Parathyroid adenoma (tissue), 2 donors: Measurements from ENCODE around the gene LYRM1.

Source experiments
- H2AFZ ChIP-seq: fragments of 300-600 bp; sonication (generic); one replicate; pipeline ENCODE4 v1.7.0; 2017; ENCODE audit warnings: antibody characterized with exemption, mild to moderate bottlenecking
- H3K27ac ChIP-seq: fragments of 300-600 bp; sonication (generic); one replicate; pipeline ENCODE4 v1.7.0; 2017
- H3K27me3 ChIP-seq: fragments of 300-600 bp; sonication (generic); one replicate; pipeline ENCODE4 v1.7.0; 2017; ENCODE audit warnings: low read length; ENCODE audit not compliant: control insufficient read depth, insufficient read depth
- H3K36me3 ChIP-seq: fragments of 300-600 bp; sonication (generic); one replicate; pipeline ENCODE4 v1.7.0; 2017; ENCODE audit warnings: low read length; ENCODE audit not compliant: control insufficient read depth, insufficient read depth
- H3K4me1 ChIP-seq: fragments of 300-600 bp; sonication (generic); one replicate; pipeline ENCODE4 v1.7.0; 2017; ENCODE audit warnings: control low read depth
- H3K4me2 ChIP-seq: fragments of 300-600 bp; sonication (generic); one replicate; pipeline ENCODE4 v1.7.0; 2017; ENCODE audit warnings: low read length
- H3K4me3 ChIP-seq: fragments of 300-600 bp; sonication (generic); one replicate; pipeline ENCODE4 v1.7.0; 2017; ENCODE audit warnings: low read depth, low read length
- H3K79me2 ChIP-seq: fragments of 300-600 bp; sonication (generic); one replicate; pipeline ENCODE4 v1.7.0; 2017; ENCODE audit warnings: control low read depth
- H3K9ac ChIP-seq: fragments of 300-600 bp; sonication (generic); one replicate; pipeline ENCODE4 v1.7.0; 2017; ENCODE audit warnings: mild to moderate bottlenecking
- H3K9me3 ChIP-seq: fragments of 300-600 bp; sonication (generic); one replicate; pipeline ENCODE4 v1.7.0; 2017; ENCODE audit warnings: low read length; ENCODE audit not compliant: control insufficient read depth
- TF ChIP-seq, protein P1 (sequence below): fragments of 300-600 bp; sonication (generic); IDR thresholded peaks from one replicate; pipeline ENCODE4 v1.7.0; 2017; ENCODE audit warnings: antibody characterized with exemption, mild to moderate bottlenecking
- donor health status: primary hyperparathyroidism.

LYRM1 gene

DNA sequence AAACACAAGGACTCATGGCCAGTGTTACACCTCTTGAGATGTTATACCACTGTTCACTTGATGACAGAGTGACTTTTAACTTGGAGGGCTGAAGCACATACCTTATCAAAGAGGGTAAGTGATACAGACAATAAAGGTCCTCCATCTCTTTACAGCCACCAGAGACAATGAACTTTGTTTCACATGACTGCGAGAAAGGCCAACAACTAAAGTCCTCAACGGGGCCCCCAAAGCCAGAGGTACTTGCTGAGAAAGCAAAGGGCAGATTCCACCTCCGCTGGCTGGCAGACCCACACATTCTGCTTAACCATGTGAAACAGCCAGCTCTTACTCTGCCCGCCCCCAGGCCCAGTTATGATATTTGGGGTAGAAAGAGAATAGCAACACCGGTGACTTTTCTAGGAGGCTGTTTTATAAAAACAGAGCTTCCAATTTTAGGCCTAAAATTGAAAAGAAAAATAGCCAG is 21.9 kb upstream of the LYRM1 start:
- H3K27me3 ChIP-seq: no peaks in the 10 kb centered on the region
- TF ChIP-seq, protein P1, sequence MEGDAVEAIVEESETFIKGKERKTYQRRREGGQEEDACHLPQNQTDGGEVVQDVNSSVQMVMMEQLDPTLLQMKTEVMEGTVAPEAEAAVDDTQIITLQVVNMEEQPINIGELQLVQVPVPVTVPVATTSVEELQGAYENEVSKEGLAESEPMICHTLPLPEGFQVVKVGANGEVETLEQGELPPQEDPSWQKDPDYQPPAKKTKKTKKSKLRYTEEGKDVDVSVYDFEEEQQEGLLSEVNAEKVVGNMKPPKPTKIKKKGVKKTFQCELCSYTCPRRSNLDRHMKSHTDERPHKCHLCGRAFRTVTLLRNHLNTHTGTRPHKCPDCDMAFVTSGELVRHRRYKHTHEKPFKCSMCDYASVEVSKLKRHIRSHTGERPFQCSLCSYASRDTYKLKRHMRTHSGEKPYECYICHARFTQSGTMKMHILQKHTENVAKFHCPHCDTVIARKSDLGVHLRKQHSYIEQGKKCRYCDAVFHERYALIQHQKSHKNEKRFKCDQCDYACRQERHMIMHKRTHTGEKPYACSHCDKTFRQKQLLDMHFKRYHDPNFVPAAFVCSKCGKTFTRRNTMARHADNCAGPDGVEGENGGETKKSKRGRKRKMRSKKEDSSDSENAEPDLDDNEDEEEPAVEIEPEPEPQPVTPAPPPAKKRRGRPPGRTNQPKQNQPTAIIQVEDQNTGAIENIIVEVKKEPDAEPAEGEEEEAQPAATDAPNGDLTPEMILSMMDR: no peak
- H3K36me3 ChIP-seq: no peaks in the 10 kb centered on the region
- no peak overlapping the region for H2AFZ ChIP-seq
- H3K9me3 ChIP-seq: no peaks in the 10 kb centered on the region
- peaks cover 22% of the 10 kb centered on the region for H3K79me2 ChIP-seq
- no peak overlapping the region for H3K4me2 ChIP-seq
- no peak overlapping the region for H3K27ac ChIP-seq
- no peak overlapping the region for H3K4me3 ChIP-seq
- H3K9ac ChIP-seq: no peak overlapping the region
- peaks cover 19% of the 10 kb centered on the region for H3K4me1 ChIP-seq

DNA sequence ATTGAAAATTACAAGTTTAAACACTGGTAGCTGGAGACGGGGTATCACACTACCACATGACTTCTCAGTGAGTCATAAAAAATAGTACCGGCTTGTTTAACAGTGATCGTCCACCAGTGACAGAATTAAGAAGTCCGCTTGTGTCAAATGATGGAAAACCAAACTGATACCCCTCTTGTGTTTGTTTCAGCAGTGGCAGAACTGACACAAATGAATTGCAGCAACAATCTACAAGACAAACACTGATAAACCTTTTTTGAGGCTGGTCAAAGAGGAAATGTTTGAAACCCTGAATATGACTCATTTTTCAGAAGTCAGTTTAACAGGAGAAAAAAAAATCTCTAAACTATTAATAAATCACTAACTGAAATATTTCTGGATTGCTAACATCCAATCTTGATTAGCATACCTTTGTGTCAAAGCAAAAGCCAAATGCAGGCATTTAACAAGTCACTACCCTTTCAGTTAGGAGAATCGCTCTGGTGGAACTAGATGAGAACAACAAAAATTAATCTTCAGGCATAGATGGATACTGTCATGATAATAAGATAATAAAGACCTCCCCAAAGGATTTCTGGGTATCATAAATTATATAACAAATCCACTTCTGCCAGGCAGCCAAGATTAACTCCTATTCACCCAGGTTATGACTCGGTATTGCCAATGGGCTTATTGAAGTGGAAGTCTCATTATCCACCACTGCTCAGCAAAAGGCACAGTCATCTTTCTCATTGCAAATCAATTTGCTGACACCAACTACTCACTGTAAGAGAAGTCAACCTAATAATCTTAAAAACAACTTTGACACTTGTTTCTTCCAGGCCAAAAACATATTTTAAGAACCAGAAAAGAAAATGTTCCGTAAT is 21.2 kb upstream of the LYRM1 start:
- peaks cover 23% of the 10 kb centered on the region for H3K79me2 ChIP-seq
- H3K9me3 ChIP-seq: no peaks in the 10 kb centered on the region
- H3K4me3 ChIP-seq: no peak overlapping the region
- no peaks in the 10 kb centered on the region for H3K27me3 ChIP-seq
- H3K4me1 ChIP-seq: peaks cover 14% of the 10 kb centered on the region
- H2AFZ ChIP-seq: no peak overlapping the region
- H3K27ac ChIP-seq: no peak overlapping the region
- TF ChIP-seq, protein P1: no peak
- H3K4me2 ChIP-seq: no peak overlapping the region
- H3K9ac ChIP-seq: no peak overlapping the region
- H3K36me3 ChIP-seq: no peaks in the 10 kb centered on the region

DNA sequence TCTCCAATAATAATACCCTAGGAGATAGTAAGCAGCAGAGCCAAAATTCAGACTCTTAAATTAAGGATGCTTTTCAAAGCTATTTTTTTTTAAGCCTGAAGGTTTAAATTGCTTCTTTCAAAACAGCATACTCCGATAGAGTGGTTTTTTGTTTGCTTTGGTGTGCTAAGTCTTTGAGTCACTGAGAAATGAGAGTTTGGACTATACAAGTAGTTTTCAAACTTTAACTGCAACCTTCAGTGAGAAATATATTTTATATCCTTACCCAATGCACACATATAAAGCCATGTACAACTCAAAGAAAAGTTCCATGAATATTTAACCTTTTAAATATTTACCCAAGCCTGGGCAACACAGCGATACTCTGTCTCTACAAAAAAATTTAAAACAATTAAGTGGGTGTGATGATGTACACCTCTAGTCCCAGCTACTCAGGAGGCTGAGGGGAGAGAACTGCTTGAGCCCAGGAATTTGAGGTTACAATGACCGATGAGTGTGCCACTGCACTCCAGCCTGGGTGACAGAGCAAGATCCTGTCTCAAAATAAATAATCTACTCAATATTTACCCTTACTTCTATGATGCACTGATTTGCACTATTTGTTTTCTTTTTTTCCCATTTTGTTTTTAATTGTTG is 19.6 kb upstream of the LYRM1 start:
- no peak overlapping the region for H3K4me2 ChIP-seq

DNA sequence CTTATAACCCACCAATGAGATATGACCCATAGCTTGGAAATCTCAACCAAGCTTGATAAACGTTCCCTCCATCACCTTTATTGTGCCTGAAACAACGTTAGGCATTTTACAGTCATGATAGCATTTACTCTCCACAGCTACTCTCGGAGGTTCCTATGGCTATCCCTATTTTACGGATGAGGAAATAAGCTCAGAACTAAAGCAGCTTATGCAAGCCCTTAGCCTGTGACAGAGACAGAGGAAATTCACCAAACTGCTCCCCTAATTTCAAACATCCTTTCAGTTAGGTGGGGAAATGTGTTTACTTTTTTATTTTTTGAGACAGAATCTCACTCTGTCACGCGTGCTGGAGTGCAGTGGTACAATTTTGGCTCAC is 19.1 kb upstream of the LYRM1 start:
- TF ChIP-seq, protein P1: no peak
- Histone ChIP-seq H3K4me1 (peaks cover 10% of the 10 kb centered on the region), H3K36me3 (no peaks in the 10 kb centered on the region), H3K9ac (no peak overlapping the region), H3K9me3 (no peaks in the 10 kb centered on the region), H3K27me3 (no peaks in the 10 kb centered on the region), H3K4me2 (no peak overlapping the region), H2AFZ (no peak overlapping the region), H3K27ac (no peak overlapping the region), H3K4me3 (no peak overlapping the region), H3K79me2 (peaks cover 25% of the 10 kb centered on the region)

More for the DNA sequence above, 19.6 kb upstream of the LYRM1 start:
- Histone ChIP-seq H2AFZ (no peak overlapping the region), H3K4me1 (peaks cover 10% of the 10 kb centered on the region), H3K9ac (no peak overlapping the region), H3K79me2 (peaks cover 27% of the 10 kb centered on the region), H3K27me3 (no peaks in the 10 kb centered on the region), H3K27ac (no peak overlapping the region), H3K4me3 (no peak overlapping the region), H3K9me3 (no peaks in the 10 kb centered on the region), H3K36me3 (no peaks in the 10 kb centered on the region)
- TF ChIP-seq, protein P1: no peak
